HG03442 (cell line): Measurements from ENCODE around the gene PPP2CA.
"Not testable (repeated sequence)": the region's sequence is repeated elsewhere in the genome, so short reads cannot be mapped to it uniquely, and the experiment has no call there.

Experiments used
- ATAC-seq: cut with Tn5 transposase; IDR thresholded peaks from one replicate; pipeline ENCODE4 v1.9.1; 2021; ENCODE audit warnings: mild to moderate bottlenecking, moderate library complexity; ENCODE audit not compliant: unreplicated experiment

Gene PPP2CA

DNA sequence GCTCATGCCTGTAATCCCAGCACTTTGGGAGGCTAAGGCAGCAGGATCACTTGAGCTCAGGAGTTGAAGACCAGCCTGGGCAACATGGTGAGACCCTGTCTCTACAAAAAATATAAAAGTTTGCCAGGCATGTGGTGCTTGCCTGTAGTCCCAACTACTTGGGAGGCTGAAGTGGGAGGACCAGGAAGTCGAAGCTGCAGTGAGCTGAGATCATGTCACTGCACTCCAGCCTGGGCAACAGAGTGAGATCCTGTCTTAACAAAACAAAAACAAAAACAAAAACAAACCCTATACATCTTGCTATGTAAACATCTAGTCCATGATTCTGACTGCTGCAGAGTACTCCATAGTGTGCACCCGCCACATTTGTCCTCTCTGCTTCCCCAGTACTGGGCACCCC lies 19.8 kb upstream of the PPP2CA start:
- ATAC-seq: no peak

DNA sequence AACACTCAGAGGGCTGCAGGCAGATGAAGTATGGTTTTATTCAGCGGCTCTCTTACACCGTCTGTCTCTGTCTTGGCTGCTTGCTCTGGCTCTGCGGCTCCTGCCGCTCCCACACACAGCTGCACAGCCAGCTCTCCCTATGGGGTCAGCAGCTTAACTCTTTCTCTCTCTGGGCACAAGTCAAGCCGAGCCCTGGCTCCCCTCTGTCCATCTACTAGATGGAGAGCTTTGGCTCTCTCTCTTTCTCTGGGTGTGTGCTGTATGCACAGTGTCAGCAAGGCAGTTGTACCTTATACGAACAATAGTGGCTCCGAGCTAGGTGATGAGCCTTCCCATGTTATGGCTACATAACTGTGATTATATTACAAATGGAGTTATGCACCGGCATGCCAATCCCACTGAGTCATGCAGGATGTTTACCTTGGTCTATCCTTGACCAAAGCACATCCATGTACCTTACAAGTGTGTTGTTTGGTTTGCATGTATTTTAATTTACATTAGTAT lies 19.3 kb upstream of the PPP2CA start:
- ATAC-seq: no peak

DNA sequence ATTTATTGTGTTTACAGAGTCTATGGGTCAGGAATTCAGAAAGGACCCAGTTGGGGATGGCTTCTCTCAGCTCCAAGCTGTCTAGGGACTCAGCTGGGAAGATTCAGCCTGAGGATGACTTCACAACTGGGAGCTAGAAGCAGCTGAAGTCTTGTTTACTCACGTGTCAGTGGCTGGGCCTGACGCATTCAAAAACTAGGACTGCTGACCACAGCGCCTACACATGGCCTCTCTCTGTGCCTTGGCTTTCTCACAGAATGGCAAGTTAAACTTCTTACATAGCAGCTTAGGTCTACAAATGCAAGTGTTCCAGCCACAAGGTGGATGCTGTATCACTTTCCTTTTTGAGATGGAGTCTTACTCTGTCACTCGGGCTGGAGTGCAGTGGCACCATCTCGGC lies 16.3 kb upstream of the PPP2CA start:
- no peak for ATAC-seq

DNA sequence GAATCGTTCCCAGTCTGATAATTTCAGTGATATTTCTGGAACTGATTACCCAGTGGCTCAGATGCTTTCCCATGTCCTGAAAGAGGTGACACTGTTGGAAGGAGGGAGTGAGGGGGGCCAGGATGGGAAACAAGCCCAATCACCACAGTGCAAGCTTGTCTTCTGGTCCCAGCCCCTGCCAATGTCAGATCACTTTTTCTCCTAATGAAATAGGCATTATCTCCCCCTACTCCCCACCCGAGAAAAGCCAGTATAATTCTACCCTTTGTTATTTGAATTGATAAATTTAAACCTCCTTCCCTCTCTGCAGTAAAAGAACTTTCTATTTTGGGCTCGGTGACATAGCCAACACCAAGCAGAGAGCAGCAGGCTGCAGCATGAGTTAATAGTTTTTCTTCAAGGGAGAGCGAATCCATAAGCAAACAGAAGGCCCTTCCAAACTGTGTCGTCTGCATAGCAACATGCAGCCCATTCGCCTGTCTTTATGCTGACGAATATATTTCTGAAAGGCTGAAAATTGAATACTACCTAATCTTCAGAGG lies 14.6 kb upstream of the PPP2CA start:
- ATAC-seq: no peak

DNA sequence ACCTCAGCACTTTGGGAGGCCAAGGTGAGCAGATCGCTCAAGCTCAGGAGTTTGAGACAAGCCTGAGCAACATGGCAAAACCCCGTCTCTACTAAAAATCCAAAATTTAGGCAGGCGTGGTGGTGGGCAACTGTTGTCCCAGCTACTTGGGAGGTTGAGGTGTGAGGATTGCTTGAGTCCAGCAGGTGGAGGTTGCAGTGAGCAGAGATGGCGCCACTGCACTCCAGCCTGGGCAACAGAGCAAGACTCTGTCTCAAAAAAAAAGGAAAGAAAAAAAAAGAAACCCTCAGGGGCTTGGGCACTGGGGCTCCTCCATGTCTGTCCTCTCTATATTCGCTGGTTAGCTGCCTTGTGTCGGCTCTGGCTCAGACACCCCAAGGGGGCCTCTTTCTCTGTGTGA lies 10.9 kb upstream of the PPP2CA start:
- no peak for ATAC-seq

DNA sequence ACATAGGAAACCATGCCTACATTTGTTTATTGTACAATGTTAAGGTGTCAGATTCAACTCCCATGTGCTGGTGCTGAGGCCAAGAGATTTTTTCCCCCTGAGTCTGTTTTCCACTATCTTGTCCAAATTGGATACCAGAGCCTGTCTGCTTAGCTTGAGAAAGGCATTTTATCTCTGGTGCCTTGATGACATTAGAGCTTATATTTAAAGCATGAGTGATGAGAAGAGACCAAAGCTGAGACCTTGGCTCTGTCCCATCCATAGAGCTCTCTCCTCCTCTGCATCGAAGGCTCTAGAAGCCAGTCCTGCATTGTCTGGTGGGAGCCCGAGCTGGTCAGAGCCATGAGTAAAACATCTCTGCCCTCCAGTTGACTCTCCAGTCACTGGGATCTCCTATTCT lies 10.4 kb upstream of the PPP2CA start:
- no peak for ATAC-seq

DNA sequence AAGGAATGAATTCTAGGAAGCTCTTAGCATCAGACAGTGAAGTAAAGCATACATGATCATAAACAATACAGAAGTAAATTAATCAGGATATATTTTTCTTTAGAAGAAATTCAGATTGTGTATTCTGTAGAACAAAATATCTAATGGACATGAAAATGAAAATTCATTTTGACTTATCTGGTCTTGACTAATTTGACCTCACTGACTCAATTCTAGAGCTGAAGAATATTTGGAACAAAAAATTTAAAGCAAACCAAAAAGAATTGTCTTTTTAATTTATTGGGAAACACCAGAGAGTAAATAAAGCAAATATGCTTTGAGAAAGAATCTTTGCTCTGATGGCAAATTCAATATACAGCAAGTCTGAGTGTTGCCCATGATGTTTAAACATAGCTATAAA lies 2.8 kb upstream of the PPP2CA start:
- no peak for ATAC-seq

DNA sequence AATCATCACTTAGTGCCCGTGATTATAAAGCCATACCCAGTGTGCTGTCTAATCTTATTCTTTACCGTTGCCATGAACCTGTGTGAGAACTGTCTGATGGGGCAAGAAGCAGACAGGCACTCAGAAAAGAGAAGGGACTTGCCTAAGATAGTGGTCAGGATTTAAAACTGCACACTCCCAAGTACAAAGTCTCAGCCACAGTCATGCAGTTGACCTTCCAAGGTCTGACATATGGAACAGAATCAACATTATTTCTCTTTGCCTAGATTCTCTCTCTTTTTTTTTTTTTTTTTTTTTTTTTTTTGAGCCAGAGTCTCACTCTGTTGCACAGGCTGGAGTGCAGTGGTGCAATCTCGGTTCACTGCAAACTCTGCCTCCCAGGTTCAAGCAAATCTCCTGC lies 1.9 kb upstream of the PPP2CA start:
- ATAC-seq: no peak

DNA sequence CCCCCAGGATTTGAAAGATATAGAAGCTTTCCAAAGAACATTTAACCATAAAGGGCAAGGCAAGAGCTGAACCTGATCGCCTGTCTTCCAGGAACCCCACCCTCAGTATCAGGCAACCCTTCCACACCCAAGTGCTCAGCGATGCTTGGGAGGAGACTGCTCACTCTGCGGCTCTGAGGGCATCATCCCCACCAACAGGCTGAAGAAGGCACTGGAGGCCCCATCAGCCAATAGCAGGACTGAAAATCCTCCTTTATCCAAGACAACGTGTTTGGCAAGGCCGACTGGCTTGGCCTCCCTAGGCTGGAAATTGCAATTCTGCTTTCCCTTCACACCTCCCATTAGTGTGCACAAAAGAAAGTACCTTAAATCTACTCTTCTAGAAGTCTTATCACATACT lies 1.4 kb upstream of the PPP2CA start:
- no peak for ATAC-seq

DNA sequence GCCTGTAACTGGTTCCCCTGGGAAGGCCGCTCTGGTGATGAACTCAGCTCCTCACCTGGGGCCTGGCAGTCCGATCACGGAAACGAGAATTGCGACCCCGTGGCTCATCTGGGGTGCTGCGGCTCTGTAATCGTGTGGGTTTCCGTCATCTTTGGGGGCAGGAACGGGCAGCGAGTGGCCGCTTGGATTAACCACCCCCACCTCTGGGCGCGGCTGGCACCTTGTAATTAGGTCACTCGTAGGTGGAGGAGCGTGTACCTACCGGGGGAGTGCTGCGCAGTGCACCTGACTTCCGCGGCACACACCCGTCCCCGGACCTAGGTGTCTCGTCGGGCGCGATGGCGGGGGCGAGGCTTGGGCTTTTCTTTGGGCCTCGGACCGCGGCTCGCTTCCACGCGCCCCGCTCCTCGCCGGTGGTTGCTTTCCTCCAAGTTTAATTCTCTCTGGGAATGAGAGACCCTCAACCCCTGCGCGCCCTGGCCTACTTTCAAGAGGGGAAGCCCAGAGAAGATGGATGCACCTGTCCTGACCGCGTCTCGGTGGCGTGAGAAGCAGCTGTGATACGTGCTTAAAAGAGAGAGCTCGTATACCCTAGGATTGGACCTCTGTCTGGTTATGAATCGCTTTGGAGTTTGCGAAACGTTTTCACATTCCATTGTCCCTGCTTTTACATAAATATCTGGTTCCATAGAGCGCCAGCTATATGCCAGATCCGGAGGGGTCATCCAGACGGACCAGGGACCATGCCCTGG lies 744 bp upstream of the PPP2CA start:
- peak; percentile 13 for ATAC-seq

DNA sequence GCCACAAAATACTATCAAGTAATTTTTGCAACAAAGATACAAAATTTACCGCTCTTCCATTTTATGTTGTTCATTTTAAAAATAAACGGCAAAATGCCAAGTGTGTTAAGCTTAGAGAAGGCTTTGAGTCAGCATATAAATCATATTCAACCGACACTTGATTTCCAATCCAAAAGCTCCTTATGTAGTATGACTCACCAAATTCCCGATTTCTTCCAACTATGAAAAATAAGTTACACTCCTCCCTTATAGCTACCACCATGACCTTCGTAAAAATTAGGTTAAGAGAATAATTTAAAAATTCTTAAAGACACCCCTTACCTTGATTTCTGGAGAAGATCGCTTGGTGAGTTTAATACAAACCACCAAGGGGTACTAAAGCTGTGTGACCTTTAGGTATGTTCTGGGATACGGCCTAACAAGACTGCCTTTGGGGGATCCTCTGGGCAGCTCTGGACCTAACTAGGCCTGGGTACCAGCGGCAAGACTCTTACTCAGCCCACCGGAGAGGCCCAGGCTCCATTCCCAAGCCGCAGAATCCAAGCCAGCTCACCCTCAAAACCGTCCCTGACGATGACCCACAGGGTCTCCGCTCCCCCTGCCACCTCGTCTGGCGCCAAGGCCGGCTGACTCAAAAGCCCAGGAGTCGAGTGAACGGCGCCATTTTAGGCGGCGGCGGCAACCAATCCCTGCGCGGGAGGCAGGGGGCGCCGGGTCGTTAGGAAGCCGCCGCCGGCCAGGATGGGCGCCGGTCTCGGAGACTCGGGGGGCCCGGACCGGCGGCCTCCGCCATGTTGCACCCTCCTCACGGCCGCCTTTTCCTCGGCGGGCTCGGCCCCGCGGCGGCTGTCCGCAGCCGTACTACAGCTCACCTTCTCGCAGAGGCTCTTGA lies 739 bp downstream of the PPP2CA start:
- peak; percentile 35 for ATAC-seq

DNA sequence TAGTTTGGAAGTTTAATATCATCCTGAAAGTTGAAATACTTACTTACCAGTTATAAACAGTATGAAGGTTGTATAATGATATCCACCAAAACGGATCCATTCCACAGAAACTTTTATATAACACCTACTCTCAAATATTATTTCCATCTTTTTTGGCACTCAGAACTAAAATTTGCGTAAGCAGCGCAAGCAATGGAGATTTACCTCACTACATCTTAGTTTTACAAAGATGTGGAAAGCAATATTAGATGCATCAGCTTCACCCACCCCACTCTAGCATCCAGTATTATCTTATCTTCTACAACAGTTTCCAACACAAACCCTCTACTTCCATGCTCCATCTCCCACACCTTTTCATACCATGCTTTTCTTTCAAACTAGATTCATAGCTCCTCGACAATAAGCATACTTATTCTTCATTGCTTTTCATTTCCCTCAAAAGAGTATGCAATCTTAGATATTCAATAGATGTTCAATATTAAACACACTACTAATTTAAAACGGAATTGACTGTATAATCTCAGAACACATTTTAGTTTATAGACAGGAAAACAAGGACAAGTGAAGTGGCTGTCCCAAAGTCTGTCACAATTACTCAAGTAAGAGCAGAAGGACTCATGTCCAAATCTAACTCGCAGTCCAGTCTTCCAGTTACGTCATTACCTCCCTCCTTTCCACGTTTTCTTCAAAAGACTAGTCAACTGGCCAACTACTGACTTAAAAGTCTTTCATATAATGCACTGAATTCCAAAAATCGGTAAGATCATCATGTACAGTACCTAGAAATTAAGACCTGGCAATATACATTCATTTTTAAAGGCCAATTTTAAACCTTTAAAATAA lies 2.2 kb downstream of the PPP2CA start:
- ATAC-seq: no peak

DNA sequence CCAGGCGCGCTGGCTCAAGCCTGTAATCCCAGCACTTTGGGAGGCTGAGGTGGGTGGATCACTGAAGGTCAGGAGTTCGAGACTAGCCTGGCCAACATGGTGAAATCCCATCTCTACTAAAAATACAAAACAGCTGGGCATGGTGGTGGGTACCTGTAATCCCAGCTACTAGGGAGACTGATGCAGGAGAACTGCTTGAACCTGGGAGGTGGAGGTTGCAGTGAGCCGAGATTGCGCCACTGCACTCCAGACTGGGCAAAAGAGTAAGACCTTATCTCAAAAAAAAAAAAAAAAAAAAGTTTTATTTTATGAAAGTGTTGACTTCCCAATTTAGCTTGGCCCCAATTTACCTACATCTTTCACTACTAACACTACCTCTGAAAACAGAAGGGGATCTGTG lies 4.2 kb downstream of the PPP2CA start:
- ATAC-seq: not testable (repeated sequence)

DNA sequence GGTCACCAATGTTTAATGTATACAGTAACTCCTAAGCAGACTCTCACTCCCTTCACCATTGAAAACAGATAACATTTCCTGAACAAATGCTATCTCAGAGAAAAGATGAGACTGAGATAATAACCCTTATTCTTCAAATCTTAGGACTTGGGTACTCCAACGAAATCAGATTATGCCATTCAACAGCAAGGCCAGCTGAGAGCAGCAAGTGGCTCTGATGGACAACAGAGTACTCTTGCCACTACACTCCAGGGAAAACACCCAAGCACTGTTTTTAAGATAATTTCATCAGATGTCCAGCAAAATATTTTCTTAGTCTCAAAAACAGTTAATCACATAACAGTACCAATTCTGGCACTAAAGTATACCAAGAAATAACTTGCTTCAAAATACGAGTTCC lies 10.1 kb downstream of the PPP2CA start:
- no peak for ATAC-seq

DNA sequence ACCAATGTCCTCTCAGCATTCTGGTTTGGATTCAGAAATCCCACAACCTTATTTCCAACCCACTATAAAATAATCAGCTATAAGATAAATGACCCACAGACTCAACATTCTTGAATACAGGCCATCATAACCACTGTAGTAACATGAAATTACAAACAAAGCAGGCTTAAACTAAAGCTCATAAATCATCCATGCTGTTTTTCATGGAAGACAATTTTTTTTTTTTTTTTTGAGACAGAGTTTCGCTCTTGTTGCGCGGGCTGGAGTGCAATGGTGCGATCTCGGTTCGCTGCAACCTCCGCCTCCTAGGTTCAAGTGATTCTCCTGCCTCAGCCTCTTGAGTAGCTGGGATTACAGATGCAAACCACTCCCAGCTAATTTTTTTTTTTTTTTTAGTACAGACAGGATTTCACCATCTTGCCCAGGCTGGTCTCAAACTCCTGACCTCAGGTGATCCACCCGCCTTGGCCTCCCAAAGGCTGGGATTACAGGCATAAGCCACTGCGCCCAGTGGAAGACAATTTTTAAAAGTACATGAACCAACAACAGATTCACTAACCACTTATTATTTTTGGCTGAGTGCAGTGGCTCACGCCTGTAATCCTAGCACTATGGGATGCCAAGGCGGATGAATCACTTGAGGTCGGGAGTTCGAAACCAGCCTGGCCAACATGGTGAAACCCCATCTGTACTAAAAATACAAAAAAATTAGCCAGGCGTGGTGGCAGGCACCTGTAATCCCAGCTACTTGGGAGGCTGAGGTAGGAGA lies 14.4 kb downstream of the PPP2CA start:
- ATAC-seq: not testable (repeated sequence)

DNA sequence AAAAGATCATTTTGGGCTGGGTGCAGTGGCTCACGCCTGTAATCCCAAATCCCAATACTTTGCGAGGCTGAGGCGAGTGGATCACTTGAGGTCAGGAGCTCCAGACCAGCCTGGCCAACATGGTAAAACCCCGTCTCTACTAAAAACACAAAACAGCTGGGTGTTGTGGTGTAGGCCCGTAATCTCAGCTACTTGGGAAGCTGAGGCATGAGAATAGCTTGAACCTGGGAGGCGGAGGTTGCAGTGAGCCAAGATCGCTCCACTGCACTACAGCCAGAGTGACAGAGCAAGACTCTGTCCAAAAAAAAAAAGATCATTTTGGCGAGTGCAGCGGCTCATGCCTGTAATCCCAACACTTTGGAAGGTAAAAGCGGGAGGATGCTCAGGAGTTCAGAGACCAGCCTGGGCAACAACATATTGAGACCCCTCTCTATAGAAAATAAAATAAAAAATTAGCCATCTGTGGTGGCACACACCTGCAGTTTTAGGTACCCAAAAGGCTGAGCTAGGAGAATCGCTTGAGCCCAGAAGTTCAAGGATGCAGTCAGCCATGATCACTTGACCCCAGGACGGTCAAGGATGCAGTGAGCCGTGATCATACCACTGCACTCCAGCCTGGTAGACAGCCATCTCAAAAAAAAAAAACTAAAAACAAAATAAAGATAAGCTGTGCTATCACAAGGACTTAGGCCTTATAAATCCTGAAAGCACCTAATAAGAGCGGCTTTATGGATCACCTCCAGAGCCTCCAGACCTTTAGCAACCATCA lies 16.2 kb downstream of the PPP2CA start:
- ATAC-seq: no peak

DNA sequence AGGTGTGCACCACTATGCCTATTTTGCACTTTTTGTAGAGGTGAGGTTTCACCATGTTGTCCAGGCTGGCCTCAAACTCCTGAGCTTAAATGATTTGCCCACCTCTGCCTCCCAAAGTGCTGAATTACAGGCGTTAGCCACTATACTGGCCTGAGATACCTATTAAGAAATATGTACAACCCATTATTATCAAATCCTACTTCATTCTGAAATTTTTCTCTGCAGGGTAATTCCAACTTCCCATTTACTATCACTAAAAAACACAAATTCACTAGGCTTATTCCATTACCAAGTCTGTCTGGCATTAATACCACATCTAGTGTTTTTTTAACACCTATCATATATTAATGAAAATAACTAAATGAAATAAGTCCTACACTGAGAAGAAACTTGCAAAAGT lies 18.2 kb downstream of the PPP2CA start:
- ATAC-seq: no peak

DNA sequence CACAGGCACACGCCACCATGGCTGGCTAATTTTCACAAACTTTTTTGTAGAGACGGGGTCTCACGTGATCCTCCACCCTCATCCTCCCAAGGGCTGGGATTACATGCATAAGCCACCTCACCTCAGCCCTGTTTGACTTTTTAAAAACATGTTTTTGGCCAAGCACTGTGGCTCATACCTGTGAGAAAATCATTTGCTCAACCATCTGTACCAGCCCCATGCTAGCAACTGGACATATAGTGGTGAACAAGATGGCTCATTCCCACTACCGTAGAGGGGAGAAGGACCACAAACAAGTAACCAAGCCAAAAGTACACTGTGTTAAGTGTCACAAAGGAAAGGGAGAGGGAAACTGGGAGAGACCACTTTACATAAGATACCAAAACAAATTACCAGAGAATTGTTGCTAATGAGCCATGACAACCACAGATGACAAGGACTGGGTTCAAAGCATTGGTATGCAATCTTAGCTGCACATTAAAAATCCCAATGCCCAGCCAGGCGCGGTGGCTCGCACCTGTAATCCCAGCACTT lies 19.2 kb downstream of the PPP2CA start:
- no peak for ATAC-seq

DNA sequence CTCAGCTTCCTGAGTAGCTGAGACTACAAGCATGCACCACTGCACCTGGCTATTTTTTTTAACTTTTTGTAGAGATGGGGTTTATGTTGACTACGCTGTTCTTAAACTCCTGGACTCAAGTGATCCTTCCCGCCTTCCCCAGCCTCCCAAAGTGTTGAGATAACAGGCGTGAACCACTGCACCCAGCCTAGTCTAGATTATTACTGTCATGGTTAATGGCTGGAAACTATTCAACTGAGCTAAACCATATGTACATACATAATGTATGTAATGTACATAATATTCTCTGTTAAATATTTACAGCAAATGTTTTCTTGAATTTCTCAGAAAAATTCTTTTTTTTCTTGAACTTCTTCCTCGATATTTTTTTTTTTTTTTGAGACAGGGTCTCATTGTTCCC lies 21.3 kb downstream of the PPP2CA start:
- no peak for ATAC-seq
